Vagina (tissue), 2 donors: Measurements from ENCODE around the gene RABGAP1L. TPM values are rescaled to one million over a fixed set of nuclear protein-coding genes. Genes with fewer than 3 reads are reported as not detected.

ENCODE experiments used
- DNase-seq, 2 donors: peaks; one replicate each; pipeline ENCODE4 v3.0.0-alpha.2; 2017; ENCODE audit errors: extremely low spot score in 2 of 2
- H3K27ac ChIP-seq: fragments of 200-600 bp; sonication (generic); one replicate; pipeline ENCODE4 v1.5.1; 2019
- H3K27me3 ChIP-seq: fragments of 200-600 bp; sonication (generic); one replicate; pipeline ENCODE4 v1.5.1; 2019
- H3K36me3 ChIP-seq, 2 donors: fragments of 200-600 bp; sonication (generic); one replicate each; pipeline ENCODE4 v1.5.1; 2017 to 2019
- H3K4me1 ChIP-seq: fragments of 200-600 bp; sonication (generic); one replicate; pipeline ENCODE4 v1.5.1; 2019
- H3K4me3 ChIP-seq, 2 donors: fragments of 200-600 bp; sonication (generic); 1 replicate in 1 of 2; 2 replicates in 1 of 2; pipeline ENCODE4 v1.5.1; 2016 to 2019
- H3K9me3 ChIP-seq: fragments of 200-600 bp; sonication (generic); one replicate; pipeline ENCODE4 v1.5.1; 2019
- POLR2A ChIP-seq, 2 donors: fragments of 450-650 bp; IDR thresholded peaks; one replicate each; pipeline ENCODE4 v1.6.1; 2017; ENCODE audit warnings: antibody characterized with exemption in 2 of 2, mild to moderate bottlenecking in 2 of 2, moderate library complexity in 2 of 2
- POLR2AphosphoS5 ChIP-seq, 2 donors: sonication (generic); formaldehyde crosslinking; IDR thresholded peaks; one replicate each; pipeline ENCODE4 v1.9.0; 2017; ENCODE audit warnings: antibody characterized with exemption in 2 of 2, mild to moderate bottlenecking in 2 of 2, low read depth in 1 of 2; ENCODE audit not compliant: insufficient read depth in 1 of 2
- intact Hi-C: fragments of 100-400 bp; cut with DNase I; formaldehyde crosslinking; loops from one replicate; pipeline ENCODE4 v1.15.1; 2023
- total RNA-seq: library from RNA; depleted of rRNA; stranded (reverse); fragments of >200 nt; gene quantifications from one replicate; pipeline ENCODE4 v1.2.3, GENCODE V29; 2016
- TF ChIP-seq, protein P1 (sequence below), 3 experiments: fragments of 450-650 bp in 2 of 3; fragments of 200-600 bp in 1 of 3; sonication (generic) in 1 of 3; IDR thresholded peaks; one replicate each; pipeline ENCODE4 v1.5.1; 2017 to 2019; ENCODE audit warnings: antibody characterized with exemption in 3 of 3, mild to moderate bottlenecking in 2 of 3, moderate library complexity in 2 of 3

Gene RABGAP1L
- total RNA-seq, 1 donor from 2014 or later, result 40.0 TPM

DNA sequence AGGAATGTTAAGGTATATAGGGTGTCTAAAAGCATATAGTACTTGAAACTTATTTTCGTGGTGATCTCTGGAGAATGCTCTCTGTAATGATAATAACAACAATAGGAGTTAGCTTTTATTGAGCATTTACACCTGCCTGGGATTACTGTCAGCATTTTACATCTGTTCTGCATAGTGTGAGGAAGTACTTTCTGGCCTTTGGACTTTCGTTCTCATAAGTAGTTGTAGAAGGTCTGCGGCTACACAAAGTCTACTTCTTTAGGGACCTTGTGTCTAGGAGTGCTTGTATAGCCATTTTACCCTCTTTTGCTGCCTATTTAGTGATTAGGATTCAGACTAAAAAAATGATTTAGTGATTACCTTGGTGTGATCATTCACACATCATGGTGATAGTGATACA, 184.8 kb downstream of the RABGAP1L start:
- intact Hi-C loops, result no loop called here

DNA sequence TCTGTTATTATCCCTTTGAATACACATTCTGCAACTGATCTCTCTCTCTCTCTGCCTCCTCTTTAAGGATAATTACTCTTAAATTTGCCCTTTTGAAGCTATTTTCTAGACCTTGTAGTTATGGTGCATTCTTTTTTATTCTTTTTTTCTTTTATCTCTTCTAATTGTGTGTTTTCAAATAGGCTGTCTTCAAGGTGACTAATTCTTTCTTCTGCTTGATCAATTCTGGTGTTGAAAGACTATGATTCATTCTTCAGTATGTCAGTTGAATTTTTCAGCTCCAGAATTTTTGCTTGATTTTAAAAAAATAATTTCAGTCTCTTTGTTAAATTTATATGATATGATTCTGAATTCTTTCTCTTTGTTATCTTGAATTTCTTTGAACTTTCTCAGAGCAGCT, 192.8 kb downstream of the RABGAP1L start:
- H3K9me3 ChIP-seq, result no peaks in the 10 kb centered on the region
- DNase-seq, result no peak
- H3K27me3 ChIP-seq, result no peaks in the 10 kb centered on the region
- TF ChIP-seq, protein P1, sequence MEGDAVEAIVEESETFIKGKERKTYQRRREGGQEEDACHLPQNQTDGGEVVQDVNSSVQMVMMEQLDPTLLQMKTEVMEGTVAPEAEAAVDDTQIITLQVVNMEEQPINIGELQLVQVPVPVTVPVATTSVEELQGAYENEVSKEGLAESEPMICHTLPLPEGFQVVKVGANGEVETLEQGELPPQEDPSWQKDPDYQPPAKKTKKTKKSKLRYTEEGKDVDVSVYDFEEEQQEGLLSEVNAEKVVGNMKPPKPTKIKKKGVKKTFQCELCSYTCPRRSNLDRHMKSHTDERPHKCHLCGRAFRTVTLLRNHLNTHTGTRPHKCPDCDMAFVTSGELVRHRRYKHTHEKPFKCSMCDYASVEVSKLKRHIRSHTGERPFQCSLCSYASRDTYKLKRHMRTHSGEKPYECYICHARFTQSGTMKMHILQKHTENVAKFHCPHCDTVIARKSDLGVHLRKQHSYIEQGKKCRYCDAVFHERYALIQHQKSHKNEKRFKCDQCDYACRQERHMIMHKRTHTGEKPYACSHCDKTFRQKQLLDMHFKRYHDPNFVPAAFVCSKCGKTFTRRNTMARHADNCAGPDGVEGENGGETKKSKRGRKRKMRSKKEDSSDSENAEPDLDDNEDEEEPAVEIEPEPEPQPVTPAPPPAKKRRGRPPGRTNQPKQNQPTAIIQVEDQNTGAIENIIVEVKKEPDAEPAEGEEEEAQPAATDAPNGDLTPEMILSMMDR (IDR thresholded peaks at IDR 0.05), result no peak
- TF ChIP-seq POLR2AphosphoS5 (IDR thresholded peaks at IDR 0.05; ENCODE audit: insufficient read depth in 1 of 2, low read depth in 1 of 2) (no peak), POLR2A (IDR thresholded peaks at IDR 0.05) (no peak)
- no peaks in the 10 kb centered on the region for H3K36me3 ChIP-seq
- no peak overlapping the region for H3K4me3 ChIP-seq
- no peak overlapping the region for H3K27ac ChIP-seq
- no peaks in the 10 kb centered on the region for H3K4me1 ChIP-seq
- intact Hi-C loops, result no loop called here

More for the DNA sequence above, 184.8 kb downstream of the RABGAP1L start:
- Histone ChIP-seq H3K27ac (no peak overlapping the region), H3K9me3 (peaks cover 3% of the 10 kb centered on the region), H3K4me3 (no peak overlapping the region), H3K4me1 (no peaks in the 10 kb centered on the region), H3K27me3 (no peaks in the 10 kb centered on the region), H3K36me3 (no peaks in the 10 kb centered on the region)
- no peak for DNase-seq
- no peak for TF ChIP-seq POLR2A (IDR thresholded peaks at IDR 0.05)
- TF ChIP-seq POLR2AphosphoS5 (IDR thresholded peaks at IDR 0.05; ENCODE audit: insufficient read depth in 1 of 2, low read depth in 1 of 2), result no peak
- TF ChIP-seq, protein P1 (IDR thresholded peaks at IDR 0.05), result no peak

DNA sequence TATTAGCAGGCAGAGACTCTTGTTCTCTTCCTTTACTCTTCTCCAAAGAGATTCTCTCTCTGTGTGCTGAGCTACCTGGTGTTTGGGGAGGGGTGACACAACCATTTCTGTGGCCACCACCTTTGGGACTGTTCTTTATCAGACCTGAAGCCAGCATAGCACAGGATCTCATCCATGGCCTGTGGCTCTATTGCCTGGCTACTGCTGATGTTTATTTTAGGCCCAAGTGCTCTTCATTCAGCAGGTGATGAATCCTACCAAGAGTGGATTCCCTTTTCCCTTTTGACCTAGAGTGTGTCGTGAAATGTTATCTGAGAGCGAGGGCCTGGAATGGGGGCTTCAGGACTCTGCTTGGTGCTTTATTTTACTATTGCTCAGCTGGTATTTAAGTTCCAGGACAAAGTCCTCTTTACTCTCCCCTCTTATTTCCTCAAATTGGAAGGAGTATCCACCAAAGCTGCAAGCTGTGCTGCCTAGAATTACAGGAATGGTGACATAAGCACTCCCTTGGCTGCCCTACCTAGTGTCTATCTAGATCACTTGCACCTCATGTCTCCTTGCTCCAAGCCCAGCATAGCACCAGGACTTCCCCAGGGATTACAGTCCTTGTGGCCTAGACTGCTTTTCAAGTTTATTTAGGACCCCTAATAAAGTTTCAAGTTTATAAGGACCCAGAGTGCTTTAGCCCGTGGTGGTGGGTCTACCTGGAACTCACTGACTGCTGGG, 193.7 kb downstream of the RABGAP1L start:
- intact Hi-C loops, result no loop called here

DNA sequence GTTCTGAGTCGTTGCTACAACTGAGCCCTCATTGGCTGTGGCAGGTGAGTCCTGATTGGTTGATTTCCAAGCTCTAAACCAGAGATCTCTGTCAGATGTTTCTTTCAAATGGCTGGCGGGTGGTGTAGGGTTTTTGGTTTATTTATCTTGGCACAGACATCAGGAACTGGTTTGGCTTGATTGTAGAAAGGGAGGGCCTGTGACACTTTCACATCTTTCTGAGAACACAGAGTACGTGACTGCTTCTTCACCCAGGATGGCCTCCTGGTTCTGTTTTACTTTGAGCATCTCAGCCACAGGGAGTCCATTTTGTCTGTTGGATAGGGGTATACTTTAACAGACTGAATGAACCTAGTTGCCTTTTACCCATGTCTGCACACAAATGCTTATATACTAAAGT, 199.0 kb downstream of the RABGAP1L start:
- Histone ChIP-seq H3K27ac (no peak overlapping the region), H3K27me3 (no peaks in the 10 kb centered on the region), H3K4me1 (peaks cover 9% of the 10 kb centered on the region), H3K4me3 (no peak overlapping the region), H3K9me3 (no peaks in the 10 kb centered on the region), H3K36me3 (no peaks in the 10 kb centered on the region)
- TF ChIP-seq POLR2AphosphoS5 (IDR thresholded peaks at IDR 0.05; ENCODE audit: insufficient read depth in 1 of 2, low read depth in 1 of 2) (no peak), POLR2A (IDR thresholded peaks at IDR 0.05) (no peak)
- TF ChIP-seq, protein P1 (IDR thresholded peaks at IDR 0.05), result no peak
- intact Hi-C loops, result no loop called here
- no peak for DNase-seq

More for the DNA sequence above, 193.7 kb downstream of the RABGAP1L start:
- Histone ChIP-seq H3K4me1 (no peaks in the 10 kb centered on the region), H3K36me3 (no peaks in the 10 kb centered on the region), H3K27ac (no peak overlapping the region), H3K9me3 (no peaks in the 10 kb centered on the region), H3K27me3 (no peaks in the 10 kb centered on the region), H3K4me3 (no peak overlapping the region)
- DNase-seq, result no peak
- no peak for TF ChIP-seq POLR2AphosphoS5 (IDR thresholded peaks at IDR 0.05; ENCODE audit: insufficient read depth in 1 of 2, low read depth in 1 of 2)
- TF ChIP-seq POLR2A (IDR thresholded peaks at IDR 0.05), result no peak
- TF ChIP-seq, protein P1 (IDR thresholded peaks at IDR 0.05), result no peak

DNA sequence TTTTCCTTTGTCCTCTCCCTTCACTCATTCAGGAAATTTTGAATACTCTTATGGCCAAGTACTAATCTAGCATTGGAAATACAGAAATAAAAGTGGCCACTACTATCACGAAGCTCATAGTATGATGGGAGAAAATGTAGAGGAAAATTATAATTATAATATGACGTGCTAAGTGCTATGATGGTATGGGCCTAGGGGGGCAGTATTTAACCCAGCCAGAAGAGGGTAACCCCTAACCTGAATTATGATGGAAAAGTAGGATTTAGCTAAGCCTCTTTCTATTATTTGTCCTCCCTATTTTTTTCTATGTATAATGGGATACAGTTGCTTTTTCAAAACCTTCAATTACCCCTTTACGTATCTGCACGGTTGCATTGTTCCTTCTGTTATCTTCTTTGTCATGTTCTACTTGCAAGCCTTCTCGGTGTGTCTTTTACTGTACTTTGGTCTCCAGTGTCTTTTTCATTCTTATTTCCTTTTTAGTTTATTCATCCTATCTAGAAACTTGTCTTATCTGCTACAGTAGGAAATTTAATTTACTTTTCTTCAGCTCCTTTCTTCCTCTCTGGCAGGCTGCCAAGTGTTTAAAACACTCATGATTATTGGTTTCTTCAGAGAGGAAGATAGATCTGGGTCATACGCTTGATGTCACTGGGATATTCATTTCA, 199.6 kb downstream of the RABGAP1L start:
- intact Hi-C loops, result no loop called here
- H3K9me3 ChIP-seq, result no peaks in the 10 kb centered on the region
- H3K27ac ChIP-seq, result no peak overlapping the region
- H3K4me3 ChIP-seq, result no peak overlapping the region
- no peaks in the 10 kb centered on the region for H3K27me3 ChIP-seq
- DNase-seq, result no peak
- H3K4me1 ChIP-seq, result peaks cover 9% of the 10 kb centered on the region
- no peaks in the 10 kb centered on the region for H3K36me3 ChIP-seq
- TF ChIP-seq POLR2AphosphoS5 (IDR thresholded peaks at IDR 0.05; ENCODE audit: insufficient read depth in 1 of 2, low read depth in 1 of 2), result no peak
- TF ChIP-seq, protein P1 (IDR thresholded peaks at IDR 0.05), result no peak
- TF ChIP-seq POLR2A (IDR thresholded peaks at IDR 0.05), result no peak
